HG03439 (cell line): ENCODE measurements around the gene MAP2K6.

Experiments
- ATAC-seq: cut with Tn5 transposase; IDR thresholded peaks from one replicate; pipeline ENCODE4 v1.9.1; 2021; ENCODE audit warnings: mild to moderate bottlenecking, moderate library complexity; ENCODE audit not compliant: unreplicated experiment

The MAP2K6 gene

GRCh38 chr17:69486779-69487637 is 72.5 kb downstream of the MAP2K6 start:
- no peak for ATAC-seq

DNA sequence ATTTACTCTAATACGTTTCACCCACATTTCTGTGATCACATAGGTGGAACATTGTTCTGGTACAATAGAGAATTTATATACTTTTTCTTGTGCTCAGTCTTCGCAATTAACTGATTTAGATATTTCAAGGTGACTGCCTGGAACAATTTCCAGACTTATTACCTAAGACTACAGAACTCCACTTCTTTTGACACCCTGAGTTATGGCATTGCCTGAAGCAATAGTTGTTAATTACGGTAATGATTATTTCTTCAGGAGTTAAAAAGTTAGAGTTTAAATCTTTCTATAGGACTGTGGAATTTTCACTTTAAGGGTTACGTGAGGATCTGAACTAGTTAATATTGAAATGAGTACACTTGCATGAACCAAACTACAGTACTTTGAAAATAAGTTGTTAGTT is 74.8 kb downstream of the MAP2K6 start:
- no peak for ATAC-seq

- ATAC-seq, result no peak
These were observed 78.0 kb downstream of the MAP2K6 start for GRCh38 chr17:69492410-69493071.

DNA sequence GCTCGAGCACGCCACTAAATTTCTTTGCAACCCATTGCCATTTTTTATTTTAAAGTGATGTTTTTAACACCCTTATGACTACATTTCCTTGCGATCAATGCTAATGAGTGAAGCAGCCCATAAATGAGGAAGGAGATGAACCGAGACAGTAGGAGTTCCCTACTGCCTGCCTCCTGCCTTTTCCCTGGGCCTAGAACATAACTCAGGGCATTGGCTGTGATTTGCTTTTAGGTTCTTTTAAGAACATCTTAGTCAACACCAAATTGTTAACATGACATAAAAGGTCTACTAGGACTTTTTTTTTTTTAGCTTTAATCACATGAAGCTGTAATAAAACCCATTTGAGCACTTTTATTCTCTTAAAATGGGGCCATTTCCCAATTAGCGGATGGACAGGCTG is 81.3 kb downstream of the MAP2K6 start:
- no peak for ATAC-seq

DNA sequence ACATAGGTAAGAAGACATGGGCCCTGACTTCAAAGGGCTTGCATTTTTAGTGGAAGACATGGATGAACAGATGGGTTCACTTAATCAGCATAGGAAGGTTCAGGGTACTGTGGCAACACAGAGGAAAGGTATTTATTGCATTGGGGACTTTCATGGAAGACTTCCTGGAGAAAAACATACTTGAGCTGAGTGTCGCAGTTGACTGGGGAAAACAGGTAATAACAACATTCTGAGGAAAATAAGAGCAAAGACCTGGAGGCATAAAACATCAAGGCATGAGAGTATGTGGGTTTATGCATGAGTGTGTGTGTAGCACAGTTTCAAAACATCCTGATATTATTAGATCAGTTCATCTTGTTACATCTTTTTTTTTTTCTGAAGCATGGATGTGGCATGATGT is 82.7 kb downstream of the MAP2K6 start:
- ATAC-seq, result no peak

DNA sequence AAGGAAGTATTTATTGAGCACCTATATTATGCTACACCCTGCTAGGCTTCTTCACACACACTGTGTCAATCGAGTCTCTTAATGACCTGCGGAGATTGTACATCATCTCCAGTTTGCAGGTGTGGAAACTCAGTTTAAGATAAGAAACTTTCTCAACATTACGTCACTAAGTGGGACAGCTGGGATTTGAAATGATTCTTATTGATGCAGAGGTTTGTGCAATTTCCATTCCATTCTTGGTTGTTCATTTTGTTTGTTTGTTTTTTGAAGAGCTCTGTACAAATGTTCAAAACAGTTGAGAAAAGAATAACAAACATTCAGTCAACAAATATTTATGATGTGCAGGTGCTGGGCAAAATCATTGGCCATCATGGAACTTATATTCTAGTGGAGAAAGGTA is 84.8 kb downstream of the MAP2K6 start:
- ATAC-seq, result no peak

DNA sequence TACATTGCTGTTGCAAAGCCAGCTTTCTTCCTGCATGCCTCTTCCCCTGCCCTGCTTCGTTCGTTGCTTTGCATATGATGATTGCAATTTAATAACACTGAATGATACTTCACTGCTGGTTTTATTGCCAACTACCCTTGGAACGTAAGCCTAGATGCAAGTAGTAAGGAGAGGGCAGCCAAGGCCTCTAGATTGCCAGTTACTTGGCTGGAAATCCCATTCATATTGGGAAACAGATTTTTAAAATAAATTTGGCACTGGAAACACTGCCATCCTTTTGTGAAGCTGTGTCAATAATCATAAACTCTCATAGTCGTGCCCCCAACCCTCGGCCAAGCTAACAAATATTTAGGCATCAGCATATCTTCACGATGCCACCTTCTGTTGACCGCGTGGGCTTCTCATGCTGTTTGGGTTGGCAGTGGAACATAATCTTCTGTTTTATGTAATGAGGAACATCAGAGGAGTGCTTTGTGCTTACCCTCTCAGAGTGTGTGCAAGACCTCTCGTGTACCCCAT is 86.5 kb downstream of the MAP2K6 start:
- ATAC-seq, result no peak

DNA sequence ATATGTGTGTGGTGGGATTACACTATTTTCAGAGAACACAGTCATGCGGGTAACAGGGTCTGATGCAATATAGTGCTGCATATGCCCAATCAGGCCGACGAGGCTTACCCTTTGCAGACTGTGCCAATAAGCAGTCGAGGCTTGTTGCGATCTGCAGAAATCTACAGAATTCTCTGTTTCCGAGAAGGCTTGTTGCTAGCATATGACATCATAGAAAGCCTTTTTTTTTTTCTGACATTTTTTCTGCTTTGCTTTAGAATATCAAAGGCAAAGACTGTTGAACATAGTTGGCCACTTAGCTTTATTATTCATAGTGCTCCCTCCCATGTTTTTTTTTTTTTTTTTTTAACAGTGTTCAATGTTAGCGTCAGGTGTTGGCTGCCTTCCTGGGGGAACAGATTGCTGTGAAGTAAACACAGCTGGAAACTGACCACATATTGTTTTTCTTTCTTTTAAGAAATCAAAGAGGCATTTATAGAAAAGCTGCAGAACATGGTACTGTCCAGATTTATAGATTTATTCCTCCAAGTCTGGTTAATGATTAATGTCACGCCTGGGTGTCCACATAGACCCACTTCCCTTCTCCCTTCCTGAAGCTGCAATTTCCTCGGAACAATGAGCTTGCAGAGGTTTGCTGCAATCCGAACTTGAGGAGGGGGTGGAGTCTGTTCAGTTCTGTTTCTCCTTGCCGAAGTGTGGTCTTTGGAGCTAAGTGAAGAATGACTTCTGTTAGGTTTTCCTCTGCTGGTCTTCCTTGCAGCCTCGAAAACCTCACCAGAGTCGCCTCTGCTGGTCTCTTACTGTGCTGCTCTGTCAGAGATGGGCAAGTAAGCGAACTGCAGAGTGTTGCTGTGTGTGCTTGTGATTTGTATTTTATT is 87.3 kb downstream of the MAP2K6 start:
- no peak for ATAC-seq

- peak; percentile 79 for ATAC-seq
These were observed 89.2 kb downstream of the MAP2K6 start for GRCh38 chr17:69503711-69504110.

GRCh38 chr17:69505740-69506139 is 91.2 kb downstream of the MAP2K6 start:
- no peak for ATAC-seq

- no peak for ATAC-seq
These were observed 92.0 kb downstream of the MAP2K6 start for GRCh38 chr17:69506489-69506888.

- ATAC-seq, result no peak
These were observed 94.3 kb downstream of the MAP2K6 start for GRCh38 chr17:69508814-69509213.

DNA sequence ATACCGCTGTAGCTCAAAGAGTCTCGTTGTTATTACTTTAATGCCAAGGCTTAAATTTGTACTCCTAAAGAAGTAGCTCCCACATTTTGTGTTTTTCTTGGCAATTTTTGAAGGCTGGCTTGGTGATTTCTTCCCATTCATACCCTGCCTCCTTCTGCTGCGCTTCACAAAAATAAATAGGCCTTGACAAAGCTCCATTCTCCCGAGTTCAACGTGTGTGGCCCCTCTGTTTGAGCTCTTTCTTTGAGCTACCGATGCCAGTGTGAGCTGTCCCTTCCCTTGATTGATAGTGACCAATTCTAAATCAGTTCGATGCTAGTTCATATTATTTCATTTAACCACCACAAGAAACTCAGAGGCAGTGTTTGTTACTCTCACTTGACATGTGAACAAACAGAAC is 96.8 kb downstream of the MAP2K6 start:
- no peak for ATAC-seq

DNA sequence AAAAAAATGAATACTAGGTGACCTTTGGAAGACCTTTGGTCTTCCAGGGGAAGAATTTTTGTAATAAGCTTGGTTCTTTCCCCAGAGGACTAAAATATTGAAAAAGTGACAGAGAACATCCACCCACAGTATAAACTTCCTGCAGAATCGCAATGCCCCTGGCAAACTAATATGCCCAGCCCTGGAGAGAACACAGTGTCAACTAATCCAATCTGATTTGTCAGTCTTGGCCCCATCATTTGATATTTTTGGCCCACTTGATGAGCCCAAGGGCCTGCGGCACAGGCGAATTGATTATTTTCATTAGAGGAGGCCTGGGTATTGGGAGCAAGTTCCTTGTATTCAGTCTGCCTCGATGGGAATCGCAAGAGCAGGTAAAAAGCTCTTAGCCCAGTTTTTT is 98.4 kb downstream of the MAP2K6 start:
- ATAC-seq, result no peak

DNA sequence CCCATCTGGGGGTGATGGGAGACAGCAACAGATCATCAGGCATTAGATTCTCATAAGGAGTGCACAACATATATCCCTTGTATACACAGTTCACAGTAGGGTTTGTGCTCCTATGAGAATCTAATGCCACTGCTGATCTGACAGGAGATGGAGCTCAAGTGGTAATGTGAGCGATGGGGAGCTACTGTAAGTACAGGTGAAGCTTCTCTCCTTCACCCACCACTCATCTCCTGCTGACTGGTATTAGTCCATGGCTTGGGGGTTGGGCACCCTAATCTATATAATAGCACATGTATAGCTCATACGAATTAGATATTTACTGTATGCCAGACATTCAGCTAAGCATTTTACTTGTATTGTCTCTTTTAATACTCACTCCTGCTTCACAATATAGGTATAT is 101.7 kb downstream of the MAP2K6 start:
- ATAC-seq, result no peak

GRCh38 chr17:69516911-69517310 is 102.4 kb downstream of the MAP2K6 start:
- peak; percentile 93 for ATAC-seq

GRCh38 chr17:69518951-69519350 is 104.5 kb downstream of the MAP2K6 start:
- ATAC-seq, result no peak

- peak; percentile 53 for ATAC-seq
These were observed 108.9 kb downstream of the MAP2K6 start for GRCh38 chr17:69523244-69523861.

DNA sequence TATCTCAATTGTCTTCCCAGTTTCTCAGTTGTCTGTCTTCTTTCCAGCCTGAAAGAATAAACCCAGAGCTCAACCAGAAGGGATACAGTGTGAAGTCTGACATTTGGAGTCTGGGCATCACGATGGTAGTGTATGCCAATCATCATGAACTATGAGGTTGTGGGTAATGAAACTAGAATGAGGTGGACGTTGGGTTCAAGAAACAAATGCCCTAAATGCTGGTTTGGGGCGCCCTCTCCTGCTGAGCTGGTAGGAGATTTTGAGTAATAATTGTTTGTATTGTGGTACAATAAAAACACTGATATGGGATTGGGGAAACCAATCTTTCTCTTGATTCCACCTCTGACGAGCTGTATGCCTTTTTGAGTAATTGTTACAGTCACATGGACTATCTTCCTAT is 110.4 kb downstream of the MAP2K6 start:
- no peak for ATAC-seq

GRCh38 chr17:69525920-69526841 is 111.7 kb downstream of the MAP2K6 start:
- ATAC-seq, result peak; percentile 48
